ENCODE results near the gene ITPKC.

The ITPKC gene

DNA sequence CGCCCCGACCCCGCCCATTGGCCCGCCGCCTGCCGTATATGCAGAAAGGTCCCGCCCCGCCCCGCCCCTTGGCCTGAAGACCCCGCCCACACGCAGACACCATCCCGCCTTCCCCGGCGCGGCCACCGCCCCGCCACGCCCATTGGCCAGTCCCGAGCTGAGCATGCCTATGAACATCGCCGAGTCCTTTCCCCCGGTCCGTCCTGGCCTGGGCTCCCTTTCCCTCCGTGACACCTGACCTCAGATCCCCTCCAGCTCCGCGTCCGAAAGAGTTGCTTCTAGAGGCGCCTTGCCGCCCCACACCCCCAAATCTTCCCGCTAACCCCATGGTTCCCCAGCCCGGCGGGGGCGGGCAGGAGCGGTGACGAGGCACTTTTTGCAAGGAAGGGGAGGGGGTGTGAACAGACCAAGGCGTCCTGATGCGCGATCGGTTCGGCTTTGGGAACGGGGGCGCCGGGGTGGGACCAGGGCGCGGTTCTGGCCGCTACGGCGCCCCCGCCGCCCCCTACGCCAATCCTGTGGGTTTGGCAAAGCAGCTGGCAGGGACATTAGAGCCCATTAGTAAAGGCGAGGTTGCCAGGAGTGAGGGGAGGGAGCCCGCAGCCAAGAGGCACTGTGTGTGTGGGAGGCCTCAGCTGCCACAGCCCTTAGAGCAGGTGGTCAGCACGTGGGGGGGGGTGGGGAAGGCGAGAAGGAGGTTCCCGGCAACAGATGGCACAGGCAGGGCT is 26.1 kb upstream of the ITPKC start:
- peak; percentile 76 to 77 for DNase-seq

DNA sequence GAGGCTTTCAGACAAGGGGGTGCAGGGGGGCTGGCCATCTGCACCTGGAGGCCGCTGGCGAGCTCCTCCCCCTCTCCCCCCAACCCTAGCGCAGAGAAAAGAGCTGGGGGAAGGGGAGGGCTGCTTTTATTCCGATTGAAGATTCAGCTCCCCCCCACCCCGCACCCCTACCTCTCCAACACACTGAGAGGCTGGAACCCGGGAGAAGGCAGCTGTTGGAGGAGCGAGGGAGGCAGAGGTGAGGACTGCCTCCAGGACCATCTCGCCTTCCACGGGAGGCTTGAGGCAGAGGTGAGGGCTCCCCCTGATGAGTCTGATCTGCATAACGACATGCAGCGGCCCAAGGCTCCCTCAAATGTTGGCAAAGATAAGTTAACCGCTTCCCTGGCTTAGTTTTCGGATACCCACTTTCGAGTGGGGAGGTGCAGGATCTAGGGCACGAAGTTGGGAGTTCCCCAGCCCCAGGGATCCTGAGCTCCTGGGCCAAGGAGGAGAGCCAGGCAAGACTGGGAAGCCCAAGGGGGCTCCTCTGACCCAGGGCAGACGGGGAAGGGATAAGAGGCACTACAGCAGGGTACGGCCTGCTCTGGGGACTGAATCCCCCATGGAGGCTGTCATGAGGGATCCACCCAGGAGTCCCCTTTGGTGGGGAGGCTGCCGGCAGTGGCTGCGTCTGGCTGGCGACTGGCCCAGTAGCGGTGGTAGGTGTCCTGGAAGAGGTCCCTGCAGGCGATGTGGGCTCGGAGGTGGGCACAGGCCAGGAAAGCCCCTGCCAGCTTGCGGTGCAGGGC is 25.3 kb upstream of the ITPKC start:
- no peak for DNase-seq

- DNase-seq, result no peak
These were observed 24.7 kb upstream of the ITPKC start for GRCh38 chr19:40692212-40692551.

- no peak for DNase-seq
These were observed 23.6 kb upstream of the ITPKC start for GRCh38 chr19:40693150-40693788.

DNA sequence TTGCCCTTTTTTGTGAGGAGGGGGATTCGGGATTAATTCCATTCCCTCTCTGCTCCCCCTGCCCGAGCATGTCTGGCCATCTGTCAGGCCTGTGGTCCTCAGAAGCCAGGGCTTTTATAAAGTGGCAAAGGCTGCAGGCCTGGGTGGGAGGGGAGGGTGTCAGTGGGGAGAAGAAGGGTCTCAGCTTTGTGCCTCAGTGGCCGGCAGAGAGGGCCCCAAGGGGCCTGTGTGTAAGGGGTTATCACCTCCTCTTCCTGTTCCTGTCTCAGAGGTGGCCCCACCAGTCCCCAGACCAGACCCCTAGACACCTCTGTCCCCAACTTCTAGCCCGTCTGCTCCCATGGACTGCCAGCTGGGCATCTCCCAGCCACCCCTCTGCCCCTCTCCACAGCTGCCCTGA is 23.0 kb upstream of the ITPKC start:
- DNase-seq, result no peak

GRCh38 chr19:40695881-40696280 is 21.0 kb upstream of the ITPKC start:
- DNase-seq, result no peak

GRCh38 chr19:40697007-40697406 is 19.9 kb upstream of the ITPKC start:
- no peak for DNase-seq

- DNase-seq, result no peak
These were observed 16.8 kb upstream of the ITPKC start for GRCh38 chr19:40700083-40700482.

- no peak for DNase-seq
These were observed 15.2 kb upstream of the ITPKC start for GRCh38 chr19:40701758-40702157.

DNA sequence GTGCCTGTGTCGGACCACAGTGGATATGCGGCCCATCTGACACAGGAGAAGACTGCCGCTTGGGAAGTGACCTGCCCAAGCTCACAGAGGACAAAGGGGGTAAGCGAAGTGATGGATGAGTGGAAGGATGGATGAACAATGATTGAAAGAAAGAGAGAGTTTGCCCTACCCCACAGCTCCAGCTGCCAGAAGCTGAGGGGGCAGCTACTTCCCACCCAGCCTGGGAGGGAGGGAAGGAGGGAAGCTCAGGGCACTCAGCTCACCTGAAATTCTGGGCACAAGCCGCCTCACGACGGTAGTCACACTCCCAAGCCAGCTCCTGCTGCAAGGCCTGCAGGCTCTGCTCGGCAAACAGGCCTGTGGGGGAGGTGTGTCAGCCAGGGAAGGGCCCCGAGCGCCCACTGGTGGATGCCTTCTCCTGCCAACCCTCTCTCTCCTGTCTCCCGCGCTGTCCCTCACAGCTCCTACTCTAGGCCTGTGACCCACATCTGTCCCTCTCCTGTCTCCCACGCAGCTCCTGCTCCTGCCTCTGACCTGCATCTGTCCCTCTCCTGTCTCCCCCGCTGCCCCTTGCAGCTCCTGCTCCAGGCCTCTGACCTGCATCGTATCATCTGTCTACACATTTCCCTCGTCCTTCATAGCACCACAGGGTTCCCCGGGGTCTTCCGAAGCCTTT is 14.4 kb upstream of the ITPKC start:
- DNase-seq, result peak; percentile 30 to 34

GRCh38 chr19:40703029-40703755 is 13.7 kb upstream of the ITPKC start:
- DNase-seq, result no peak

- no peak for DNase-seq
These were observed 12.2 kb upstream of the ITPKC start for GRCh38 chr19:40704491-40705361.

GRCh38 chr19:40705362-40705651 is 11.6 kb upstream of the ITPKC start:
- DNase-seq, result no peak

GRCh38 chr19:40705950-40706619 is 10.8 kb upstream of the ITPKC start:
- no peak for DNase-seq

- DNase-seq, result no peak
These were observed 9.3 kb upstream of the ITPKC start for GRCh38 chr19:40707615-40708014.

- DNase-seq, result no peak
These were observed 7.1 kb upstream of the ITPKC start for GRCh38 chr19:40709817-40710216.

- no peak for DNase-seq
These were observed 3.0 kb upstream of the ITPKC start for GRCh38 chr19:40713939-40714338.

GRCh38 chr19:40714441-40715299 is 2.2 kb upstream of the ITPKC start:
- peak; percentile 91 for DNase-seq

DNA sequence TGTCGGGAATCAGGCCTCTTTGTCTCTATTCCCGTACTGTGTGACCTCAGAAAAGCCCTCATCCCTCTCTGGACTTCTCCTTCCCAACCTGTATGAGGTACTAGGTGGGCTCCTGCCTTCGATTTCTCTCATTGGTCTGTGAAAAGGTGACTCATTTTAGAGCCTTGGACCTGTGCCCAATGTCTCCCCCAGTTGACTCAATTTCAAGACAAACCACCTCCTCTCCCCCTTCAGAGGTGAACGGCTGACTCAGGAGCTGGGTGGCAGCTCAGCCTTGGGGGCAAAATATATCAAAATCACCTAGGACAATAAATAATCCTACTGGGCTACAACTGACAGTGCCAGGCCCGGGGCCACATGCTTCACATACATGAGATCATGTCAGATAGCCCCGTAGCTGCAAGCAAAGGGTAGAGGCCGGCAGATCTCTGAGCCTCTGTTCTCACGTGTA is 856 bp upstream of the ITPKC start:
- DNase-seq, result no peak

DNA sequence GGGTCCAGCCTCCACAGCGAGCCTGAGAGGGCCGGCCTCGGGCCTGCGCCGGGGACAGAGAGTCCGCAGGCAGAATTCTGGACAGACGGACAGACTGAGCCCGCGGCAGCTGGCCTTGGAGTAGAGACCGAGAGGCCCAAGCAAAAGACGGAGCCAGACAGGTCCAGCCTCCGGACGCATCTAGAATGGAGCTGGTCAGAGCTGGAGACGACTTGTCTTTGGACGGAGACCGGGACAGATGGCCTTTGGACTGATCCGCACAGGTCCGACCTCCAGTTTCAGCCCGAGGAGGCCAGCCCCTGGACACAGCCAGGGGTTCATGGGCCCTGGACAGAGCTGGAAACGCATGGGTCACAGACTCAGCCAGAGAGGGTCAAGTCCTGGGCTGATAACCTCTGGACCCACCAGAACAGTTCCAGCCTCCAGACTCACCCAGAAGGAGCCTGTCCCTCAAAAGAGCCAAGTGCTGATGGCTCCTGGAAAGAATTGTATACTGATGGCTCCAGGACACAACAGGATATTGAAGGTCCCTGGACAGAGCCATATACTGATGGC is 490 bp downstream of the ITPKC start:
- DNase-seq, result no peak

Data from Kasumi-1 (cell line).